Keratinocyte (primary cell): ENCODE data around the gene SCGB1A1. TPM values are rescaled to one million over a fixed set of nuclear protein-coding genes. Genes with fewer than 3 reads are reported as not detected.

Experiments
- DNase-seq: peaks from one replicate; pipeline ENCODE4 v3.0.0-alpha.2; 2011; ENCODE audit warnings: low read depth, missing footprints, low spot score
- FAIRE-seq: peaks from 2 replicates; lab custom pipeline; 2011; peaks lifted over from hg19 to GRCh38; lab: Jason Lieb, UNC
- H2AFZ ChIP-seq: 2 replicates; pipeline ENCODE4 v1.6.0; 2012; ENCODE audit warnings: low read length, control low read depth, inconsistent platforms; ENCODE audit not compliant: control insufficient read depth
- H3K27ac ChIP-seq: 2 replicates; pipeline ENCODE4 v1.5.1; 2011; ENCODE audit warnings: low read length; ENCODE audit not compliant: control insufficient read depth, insufficient read depth
- H3K27me3 ChIP-seq: 3 replicates; pipeline ENCODE4 v1.6.0; 2011; ENCODE audit warnings: low read length; ENCODE audit not compliant: control insufficient read depth, insufficient read depth; ENCODE audit errors: extremely low read depth
- H3K36me3 ChIP-seq, 2 experiments: 2 replicates in 1 of 2; 3 replicates in 1 of 2; pipeline ENCODE4 v1.5.1; 2011; ENCODE audit warnings: low read length in 2 of 2, mild to moderate bottlenecking in 1 of 2; ENCODE audit not compliant: control insufficient read depth in 2 of 2, insufficient read depth in 2 of 2; ENCODE audit errors: extremely low read depth in 1 of 2
- H3K4me1 ChIP-seq: 3 replicates; pipeline ENCODE4 v1.5.1; 2011; ENCODE audit warnings: low read length; ENCODE audit not compliant: control insufficient read depth, insufficient read depth; ENCODE audit errors: extremely low read depth
- H3K4me2 ChIP-seq: 3 replicates; pipeline ENCODE4 v1.6.0; 2011; ENCODE audit warnings: low read depth, low read length; ENCODE audit not compliant: control insufficient read depth, insufficient read depth; ENCODE audit errors: extremely low read depth
- H3K4me3 ChIP-seq, 3 experiments: fragments of 200-600 bp in 1 of 3; sonication (generic) in 1 of 3; 2 replicates in 2 of 3; 3 replicates in 1 of 3; pipeline ENCODE4 v1.5.1; 2011 to 2016; ENCODE audit warnings: low read length in 3 of 3, mild to moderate bottlenecking in 3 of 3, control low read depth in 2 of 3, inconsistent platforms in 1 of 3, low read depth in 1 of 3, mixed read lengths in 1 of 3, mixed run types in 1 of 3, moderate library complexity in 1 of 3; ENCODE audit not compliant: control insufficient read depth in 2 of 3, insufficient read depth in 2 of 3; ENCODE audit errors: extremely low read depth in 1 of 3
- H3K79me2 ChIP-seq: 2 replicates; pipeline ENCODE4 v1.6.0; 2012; ENCODE audit warnings: low read length; ENCODE audit not compliant: control insufficient read depth, insufficient read depth
- H3K9ac ChIP-seq: 3 replicates; pipeline ENCODE4 v1.6.0; 2011; ENCODE audit warnings: low read length; ENCODE audit not compliant: control insufficient read depth, insufficient read depth; ENCODE audit errors: extremely low read depth
- H3K9me1 ChIP-seq: 3 replicates; pipeline ENCODE4 v1.6.0; 2011; ENCODE audit warnings: low read length; ENCODE audit not compliant: control insufficient read depth, insufficient read depth; ENCODE audit errors: extremely low read depth
- H3K9me3 ChIP-seq: 2 replicates; pipeline ENCODE4 v1.5.1; 2012; ENCODE audit warnings: low read depth, low read length; ENCODE audit not compliant: control insufficient read depth
- H4K20me1 ChIP-seq: 3 replicates; pipeline ENCODE4 v1.6.0; 2011; ENCODE audit warnings: low read length; ENCODE audit not compliant: control insufficient read depth, insufficient read depth; ENCODE audit errors: extremely low read depth
- EZH2 ChIP-seq: IDR thresholded peaks from one replicate; pipeline ENCODE4 v1.6.1; 2012; ENCODE audit warnings: inconsistent platforms, mild to moderate bottlenecking, low read length, moderate library complexity
- dilution Hi-C: fragments of 300-500 bp; cut with MboI; formaldehyde crosslinking; loops from one replicate; pipeline ENCODE4 v1.7.0; 2020; ENCODE audit warnings: low sequenced_read_pairs; ENCODE audit not compliant: extremely low pct_ligation_motif_present
- polyA plus RNA-seq, 5 experiments: library from polyadenylated mRNA; depleted of rRNA in 3 of 5; stranded (reverse) in 3 of 5; stranded (forward) in 1 of 5; unstranded in 1 of 5; fragments of >200 nt; gene quantifications; 1 replicate in 1 of 5; 2 replicates in 3 of 5; 3 replicates in 1 of 5; pipeline versions ENCODE4 v1.2.1 to v1.2.3, GENCODE V29; 2011 to 2012; ENCODE audit warnings: missing spikeins in 2 of 5, low read depth in 1 of 5, low replicate concordance in 1 of 5
- TF ChIP-seq, protein P1 (sequence below), 3 experiments: IDR thresholded peaks in 1 of 3; conservative IDR thresholded peaks in 1 of 3; optimal IDR thresholded peaks in 1 of 3; 2 replicates in 2 of 3; 3 replicates in 1 of 3; pipeline versions ENCODE3 to v1.5.1; 2011; ENCODE audit warnings: low read length in 3 of 3, mild to moderate bottlenecking in 3 of 3, moderate library complexity in 2 of 3, control low read depth in 1 of 3, inconsistent platforms in 1 of 3; ENCODE audit not compliant: insufficient read depth in 2 of 3; ENCODE audit errors: extremely low read depth in 1 of 3

Gene SCGB1A1
- polyA plus RNA-seq, 1 donor (not counting 4 experiments of a cell fraction or from before 2014, with no cell fraction given), result not detected

DNA sequence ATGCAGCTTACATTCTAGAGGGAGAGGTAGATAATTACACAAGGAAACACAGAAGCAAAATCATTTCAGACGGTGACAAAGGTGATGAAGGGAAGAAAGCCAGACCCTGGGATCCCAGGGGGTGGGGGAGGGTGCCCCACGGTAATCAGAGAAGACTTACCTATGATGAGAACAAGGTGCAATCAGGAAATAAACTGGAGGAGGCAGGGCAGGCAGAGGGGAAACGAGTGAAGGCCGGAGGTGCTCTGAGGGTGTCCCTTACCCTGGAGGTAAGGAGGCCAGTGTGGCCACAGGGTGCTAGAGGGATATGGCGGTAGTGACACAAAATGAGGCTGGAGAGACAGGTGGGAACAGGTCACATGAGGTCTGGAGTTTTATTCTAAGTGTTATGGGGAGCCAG is 13.9 kb upstream of the SCGB1A1 start:
- Histone ChIP-seq H3K27ac (no peak overlapping the region), H3K27me3 (no peaks in the 10 kb centered on the region), H3K4me2 (no peak overlapping the region), H4K20me1 (no peaks in the 10 kb centered on the region), H3K79me2 (no peaks in the 10 kb centered on the region), H3K4me1 (no peaks in the 10 kb centered on the region), H2AFZ (no peak overlapping the region), H3K4me3 (no peak overlapping the region), H3K36me3 (no peaks in the 10 kb centered on the region), H3K9me3 (no peaks in the 10 kb centered on the region), H3K9me1 (no peaks in the 10 kb centered on the region), H3K9ac (no peak overlapping the region)
- FAIRE-seq (no peak), DNase-seq (no peak)
- TF ChIP-seq, protein P1, sequence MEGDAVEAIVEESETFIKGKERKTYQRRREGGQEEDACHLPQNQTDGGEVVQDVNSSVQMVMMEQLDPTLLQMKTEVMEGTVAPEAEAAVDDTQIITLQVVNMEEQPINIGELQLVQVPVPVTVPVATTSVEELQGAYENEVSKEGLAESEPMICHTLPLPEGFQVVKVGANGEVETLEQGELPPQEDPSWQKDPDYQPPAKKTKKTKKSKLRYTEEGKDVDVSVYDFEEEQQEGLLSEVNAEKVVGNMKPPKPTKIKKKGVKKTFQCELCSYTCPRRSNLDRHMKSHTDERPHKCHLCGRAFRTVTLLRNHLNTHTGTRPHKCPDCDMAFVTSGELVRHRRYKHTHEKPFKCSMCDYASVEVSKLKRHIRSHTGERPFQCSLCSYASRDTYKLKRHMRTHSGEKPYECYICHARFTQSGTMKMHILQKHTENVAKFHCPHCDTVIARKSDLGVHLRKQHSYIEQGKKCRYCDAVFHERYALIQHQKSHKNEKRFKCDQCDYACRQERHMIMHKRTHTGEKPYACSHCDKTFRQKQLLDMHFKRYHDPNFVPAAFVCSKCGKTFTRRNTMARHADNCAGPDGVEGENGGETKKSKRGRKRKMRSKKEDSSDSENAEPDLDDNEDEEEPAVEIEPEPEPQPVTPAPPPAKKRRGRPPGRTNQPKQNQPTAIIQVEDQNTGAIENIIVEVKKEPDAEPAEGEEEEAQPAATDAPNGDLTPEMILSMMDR (optimal IDR thresholded peaks at IDR 0.05 in 1 of 3, IDR thresholded peaks at IDR 0.05 in 1 of 3, conservative IDR thresholded peaks at IDR 0.05 in 1 of 3; ENCODE audit: extremely low read depth in 1 of 3, insufficient read depth in 2 of 3, low read length in 3 of 3), result no peak
- TF ChIP-seq EZH2, result no peak
- dilution Hi-C loops, result no loop called here

DNA sequence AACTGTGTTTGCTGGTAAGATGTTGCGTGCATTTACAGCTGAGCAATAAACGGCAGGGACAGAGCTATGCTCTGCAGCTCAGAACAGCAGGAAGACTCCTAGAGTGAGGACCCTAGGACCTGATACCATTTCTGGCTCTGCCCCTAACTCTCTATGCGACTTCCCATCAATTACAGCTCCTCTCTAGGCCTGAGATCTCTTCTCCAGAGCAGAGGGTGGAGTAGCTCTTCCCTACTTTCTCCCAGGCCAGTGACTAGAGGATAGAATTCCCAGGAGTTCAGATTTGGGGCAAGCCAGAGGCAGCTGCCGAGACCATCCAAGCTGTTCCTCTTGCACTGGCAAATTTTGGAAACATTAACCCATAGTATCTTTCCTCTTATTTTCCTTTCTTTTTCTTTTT is 12.8 kb upstream of the SCGB1A1 start:
- dilution Hi-C loops, result no loop called here
- Histone ChIP-seq H3K4me2 (no peak overlapping the region), H3K9me3 (no peaks in the 10 kb centered on the region), H3K9me1 (no peaks in the 10 kb centered on the region), H3K79me2 (no peaks in the 10 kb centered on the region), H3K27ac (no peak overlapping the region), H3K27me3 (no peaks in the 10 kb centered on the region), H4K20me1 (no peaks in the 10 kb centered on the region), H3K36me3 (no peaks in the 10 kb centered on the region), H3K4me1 (peaks cover 5% of the 10 kb centered on the region), H2AFZ (no peak overlapping the region), H3K9ac (no peak overlapping the region), H3K4me3 (no peak overlapping the region)
- FAIRE-seq (no peak), DNase-seq (no peak)
- TF ChIP-seq, protein P1 (optimal IDR thresholded peaks at IDR 0.05 in 1 of 3, IDR thresholded peaks at IDR 0.05 in 1 of 3, conservative IDR thresholded peaks at IDR 0.05 in 1 of 3; ENCODE audit: extremely low read depth in 1 of 3, insufficient read depth in 2 of 3, low read length in 3 of 3), result no peak
- no peak for TF ChIP-seq EZH2
